WTC11 (cell line): ENCODE data around the gene PRICKLE1. TPM values are rescaled to one million over a fixed set of nuclear protein-coding genes. Genes with fewer than 3 reads are reported as not detected.

Experiments
- ATAC-seq: fragments of 200-7000 bp; cut with Tn5 transposase; 2 replicates; pipeline ENCODE4 v1.10.0; 2021; ENCODE audit warnings: mild to moderate bottlenecking, moderate library complexity
- CTCF ChIA-PET: fragments of 300-600 bp; sonication (Branson Sonifier 250); formaldehyde crosslinking; loops from one replicate; lab custom pipeline; 2021; ENCODE audit warnings: antibody characterized with exemption; lab: Charles Lee
- POLR2A ChIA-PET: fragments of 350-600 bp; sonication (Branson Sonifier 250); formaldehyde crosslinking; loops from one replicate; lab custom pipeline; 2021; ENCODE audit warnings: antibody characterized with exemption; lab: Charles Lee
- DNase-seq: peaks from one replicate; pipeline ENCODE4 v3.0.0; 2021; ENCODE audit warnings: low spot score
- H3K27ac Mint-ChIP-seq: 2 replicates; pipeline ENCODE4 v1.8.0; 2021; ENCODE audit warnings: mixed read lengths
- H3K27me3 Mint-ChIP-seq: 2 replicates; pipeline ENCODE4 v1.8.0; 2021; ENCODE audit warnings: low read depth, mild to moderate bottlenecking, moderate library complexity, mixed read lengths
- H3K36me3 Mint-ChIP-seq: 2 replicates; pipeline ENCODE4 v1.8.0; 2021; ENCODE audit warnings: mixed read lengths
- H3K4me1 Mint-ChIP-seq: 2 replicates; pipeline ENCODE4 v1.8.0; 2022; ENCODE audit warnings: mixed read lengths
- H3K4me3 Mint-ChIP-seq: 2 replicates; pipeline ENCODE4 v1.8.0; 2021; ENCODE audit warnings: mild to moderate bottlenecking, moderate library complexity, mixed read lengths
- H3K9me3 Mint-ChIP-seq: 2 replicates; pipeline ENCODE4 v1.8.0; 2021; ENCODE audit warnings: mixed read lengths
- ATF1 ChIP-seq: sonication (generic); formaldehyde crosslinking; IDR thresholded peaks from 2 replicates; pipeline ENCODE4 v1.8.1; 2023; ENCODE audit warnings: mild to moderate bottlenecking, moderate library complexity, missing genetic modification reagents
- CBFB ChIP-seq: sonication (generic); formaldehyde crosslinking; IDR thresholded peaks from 2 replicates; pipeline ENCODE4 v1.8.1; 2022; ENCODE audit warnings: mild to moderate bottlenecking, low read depth, missing genetic modification reagents
- JUN ChIP-seq: sonication (generic); formaldehyde crosslinking; IDR thresholded peaks from 2 replicates; pipeline ENCODE4 v1.8.0; 2023; ENCODE audit warnings: mild to moderate bottlenecking, missing genetic modification reagents
- KAT7 ChIP-seq: sonication (generic); formaldehyde crosslinking; IDR thresholded peaks from 2 replicates; pipeline ENCODE4 v1.8.1; 2023; ENCODE audit warnings: missing genetic modification reagents, mild to moderate bottlenecking, borderline replicate concordance
- MYBL2 ChIP-seq: sonication (generic); formaldehyde crosslinking; IDR thresholded peaks from 2 replicates; pipeline ENCODE4 v1.8.1; 2023; ENCODE audit warnings: mild to moderate bottlenecking, moderate library complexity, missing genetic modification reagents
- NFATC4 ChIP-seq: fragments of 250-450 bp; sonication (Bioruptor Pico); IDR thresholded peaks from 2 replicates; pipeline ENCODE4 v1.9.0; 2021; ENCODE audit warnings: mild to moderate bottlenecking
- NR1H2 ChIP-seq: sonication (generic); formaldehyde crosslinking; IDR thresholded peaks from 2 replicates; pipeline ENCODE4 v1.9.0; 2021; ENCODE audit warnings: mild to moderate bottlenecking, moderate library complexity, missing genetic modification reagents
- NR2C2 ChIP-seq: sonication (generic); formaldehyde crosslinking; IDR thresholded peaks from 2 replicates; pipeline ENCODE4 v1.8.0; 2022; ENCODE audit warnings: mild to moderate bottlenecking, missing genetic modification reagents
- SMAD4 ChIP-seq: sonication (generic); formaldehyde crosslinking; IDR thresholded peaks from 2 replicates; pipeline ENCODE4 v1.8.0; 2022; ENCODE audit warnings: mild to moderate bottlenecking, missing genetic modification reagents
- SOX15 ChIP-seq: fragments of 250-450 bp; sonication (Bioruptor Pico); IDR thresholded peaks from 2 replicates; pipeline ENCODE4 v1.9.0; 2021; ENCODE audit warnings: mild to moderate bottlenecking
- SP1 ChIP-seq: sonication (generic); formaldehyde crosslinking; conservative IDR thresholded peaks from 2 replicates; pipeline ENCODE4 v1.8.1; 2022; ENCODE audit warnings: missing genetic modification reagents
- TCF7 ChIP-seq: sonication (generic); formaldehyde crosslinking; IDR thresholded peaks from 2 replicates; pipeline ENCODE4 v1.8.0; 2022; ENCODE audit warnings: mild to moderate bottlenecking, low read depth, missing genetic modification reagents, moderate library complexity
- ZBTB21 ChIP-seq: sonication (generic); formaldehyde crosslinking; IDR thresholded peaks from 2 replicates; pipeline ENCODE4 v1.8.1; 2023; ENCODE audit warnings: mild to moderate bottlenecking, missing genetic modification reagents, borderline replicate concordance
- ZNF232 ChIP-seq: sonication (generic); formaldehyde crosslinking; IDR thresholded peaks from 2 replicates; pipeline ENCODE4 v1.8.0; 2022; ENCODE audit warnings: mild to moderate bottlenecking, missing genetic modification reagents
- ZNF396 ChIP-seq: fragments of 250-450 bp; sonication (Bioruptor Pico); IDR thresholded peaks from 2 replicates; pipeline ENCODE4 v1.8.0; 2021; ENCODE audit warnings: mild to moderate bottlenecking, moderate library complexity, borderline replicate concordance
- total RNA-seq: library from RNA; stranded (reverse); gene quantifications from 3 replicates; pipeline ENCODE4 v1.2.3, GENCODE V29; 2021
- TF ChIP-seq, protein P1 (sequence below): sonication (generic); formaldehyde crosslinking; IDR thresholded peaks from 2 replicates; pipeline ENCODE4 v1.8.0; 2023; ENCODE audit warnings: missing genetic modification reagents, mild to moderate bottlenecking, borderline replicate concordance
- TF ChIP-seq, protein P2 (sequence below): sonication (generic); formaldehyde crosslinking; IDR thresholded peaks from 2 replicates; pipeline ENCODE4 v1.8.0; 2022; ENCODE audit warnings: mild to moderate bottlenecking, missing genetic modification reagents
- TF ChIP-seq, protein P3 (sequence below): sonication (generic); formaldehyde crosslinking; IDR thresholded peaks from 2 replicates; pipeline ENCODE4 v1.8.0; 2022; ENCODE audit warnings: mild to moderate bottlenecking, missing genetic modification reagents
- TF ChIP-seq, protein P4 (sequence below): fragments of 250-450 bp; sonication (Bioruptor Pico); conservative IDR thresholded peaks from 2 replicates; pipeline ENCODE4 v1.9.0; 2021; ENCODE audit warnings: mild to moderate bottlenecking
- TF ChIP-seq, protein P5 (sequence below): sonication (generic); formaldehyde crosslinking; IDR thresholded peaks from 2 replicates; pipeline ENCODE4 v1.8.0; 2023; ENCODE audit warnings: mild to moderate bottlenecking, missing genetic modification reagents
- TF ChIP-seq, protein P6 (sequence below): sonication (generic); formaldehyde crosslinking; IDR thresholded peaks from 2 replicates; pipeline ENCODE4 v1.8.1; 2022; ENCODE audit warnings: mild to moderate bottlenecking, missing genetic modification reagents, moderate library complexity, borderline replicate concordance

PRICKLE1 gene
- total RNA-seq, 1 experiment from 2014 or later, result 11.7 TPM

DNA sequence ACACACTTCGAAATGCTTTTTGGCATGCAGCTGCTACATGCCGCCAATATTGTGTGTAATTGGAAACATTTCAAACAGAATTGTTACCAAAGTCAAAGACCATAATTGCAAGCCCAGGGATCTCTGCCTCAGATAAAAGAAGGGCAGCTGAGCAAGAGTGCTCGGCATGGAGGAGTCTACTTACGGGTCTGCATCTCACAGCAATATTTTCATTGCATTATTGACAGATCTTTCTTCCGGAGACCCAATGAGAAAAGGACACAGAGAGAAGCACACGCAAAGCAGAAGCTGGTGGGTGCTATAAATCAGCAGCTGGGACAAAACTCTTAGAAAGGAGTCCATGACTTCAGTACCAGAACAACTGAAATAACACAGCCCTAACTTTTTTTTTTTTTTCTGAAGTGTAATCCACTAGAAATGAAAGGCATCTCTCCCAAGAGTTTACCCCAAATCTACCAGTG is 4.9 kb downstream of the PRICKLE1 start (continued):
- TF ChIP-seq CBFB (no peak), KAT7 (no peak), ZNF396 (CRISPR knock-in tag) (no peak), ZNF232 (no peak), TCF7 (CRISPR knock-in tag) (no peak)
- TF ChIP-seq, all 79 proteins: peak for 0

DNA sequence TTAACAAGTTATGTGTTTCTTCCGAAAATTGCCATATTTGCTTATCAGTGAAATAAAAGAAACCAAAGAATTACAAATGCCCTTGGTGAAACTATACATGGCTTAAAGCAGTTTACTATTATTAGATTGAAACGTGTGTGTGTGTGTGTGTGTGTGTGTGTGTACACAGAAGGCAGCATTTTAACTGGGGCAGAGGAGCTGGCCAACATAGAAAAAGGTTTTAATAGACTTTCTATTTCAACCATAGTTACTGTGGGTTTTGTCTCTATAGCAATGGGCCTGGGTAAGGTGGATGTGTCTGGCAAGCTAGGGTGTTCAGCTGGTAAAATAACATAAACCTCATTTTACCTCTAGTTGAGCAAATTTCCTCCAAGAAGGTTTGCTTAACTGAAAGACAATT is 6.5 kb downstream of the PRICKLE1 start:
- Mint-ChIP-seq H3K9me3 (no peaks in the 10 kb centered on the region), H3K4me3 (no peak overlapping the region), H3K4me1 (peaks cover 4% of the 10 kb centered on the region), H3K27me3 (peaks cover 12% of the 10 kb centered on the region), H3K36me3 (no peaks in the 10 kb centered on the region), H3K27ac (no peak overlapping the region)
- CTCF ChIA-PET, result interaction anchor here (0.5 to 1.2 kb wide), 3 partner anchors 14 to 100 kb away, joined by 3 read pairs; no protein-coding TSS in a partner anchor
- no peak for ATAC-seq
- TF ChIP-seq, protein P1, sequence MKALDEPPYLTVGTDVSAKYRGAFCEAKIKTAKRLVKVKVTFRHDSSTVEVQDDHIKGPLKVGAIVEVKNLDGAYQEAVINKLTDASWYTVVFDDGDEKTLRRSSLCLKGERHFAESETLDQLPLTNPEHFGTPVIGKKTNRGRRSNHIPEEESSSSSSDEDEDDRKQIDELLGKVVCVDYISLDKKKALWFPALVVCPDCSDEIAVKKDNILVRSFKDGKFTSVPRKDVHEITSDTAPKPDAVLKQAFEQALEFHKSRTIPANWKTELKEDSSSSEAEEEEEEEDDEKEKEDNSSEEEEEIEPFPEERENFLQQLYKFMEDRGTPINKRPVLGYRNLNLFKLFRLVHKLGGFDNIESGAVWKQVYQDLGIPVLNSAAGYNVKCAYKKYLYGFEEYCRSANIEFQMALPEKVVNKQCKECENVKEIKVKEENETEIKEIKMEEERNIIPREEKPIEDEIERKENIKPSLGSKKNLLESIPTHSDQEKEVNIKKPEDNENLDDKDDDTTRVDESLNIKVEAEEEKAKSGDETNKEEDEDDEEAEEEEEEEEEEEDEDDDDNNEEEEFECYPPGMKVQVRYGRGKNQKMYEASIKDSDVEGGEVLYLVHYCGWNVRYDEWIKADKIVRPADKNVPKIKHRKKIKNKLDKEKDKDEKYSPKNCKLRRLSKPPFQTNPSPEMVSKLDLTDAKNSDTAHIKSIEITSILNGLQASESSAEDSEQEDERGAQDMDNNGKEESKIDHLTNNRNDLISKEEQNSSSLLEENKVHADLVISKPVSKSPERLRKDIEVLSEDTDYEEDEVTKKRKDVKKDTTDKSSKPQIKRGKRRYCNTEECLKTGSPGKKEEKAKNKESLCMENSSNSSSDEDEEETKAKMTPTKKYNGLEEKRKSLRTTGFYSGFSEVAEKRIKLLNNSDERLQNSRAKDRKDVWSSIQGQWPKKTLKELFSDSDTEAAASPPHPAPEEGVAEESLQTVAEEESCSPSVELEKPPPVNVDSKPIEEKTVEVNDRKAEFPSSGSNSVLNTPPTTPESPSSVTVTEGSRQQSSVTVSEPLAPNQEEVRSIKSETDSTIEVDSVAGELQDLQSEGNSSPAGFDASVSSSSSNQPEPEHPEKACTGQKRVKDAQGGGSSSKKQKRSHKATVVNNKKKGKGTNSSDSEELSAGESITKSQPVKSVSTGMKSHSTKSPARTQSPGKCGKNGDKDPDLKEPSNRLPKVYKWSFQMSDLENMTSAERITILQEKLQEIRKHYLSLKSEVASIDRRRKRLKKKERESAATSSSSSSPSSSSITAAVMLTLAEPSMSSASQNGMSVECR (CRISPR knock-in tag), result no peak
- no peak for TF ChIP-seq NR2C2 (CRISPR knock-in tag)
- TF ChIP-seq NR1H2 (CRISPR knock-in tag), result no peak
- TF ChIP-seq SOX15 (CRISPR knock-in tag), result no peak
- TF ChIP-seq NFATC4 (CRISPR knock-in tag), result no peak
- no peak for DNase-seq
- POLR2A ChIA-PET, result no interaction called here

DNA sequence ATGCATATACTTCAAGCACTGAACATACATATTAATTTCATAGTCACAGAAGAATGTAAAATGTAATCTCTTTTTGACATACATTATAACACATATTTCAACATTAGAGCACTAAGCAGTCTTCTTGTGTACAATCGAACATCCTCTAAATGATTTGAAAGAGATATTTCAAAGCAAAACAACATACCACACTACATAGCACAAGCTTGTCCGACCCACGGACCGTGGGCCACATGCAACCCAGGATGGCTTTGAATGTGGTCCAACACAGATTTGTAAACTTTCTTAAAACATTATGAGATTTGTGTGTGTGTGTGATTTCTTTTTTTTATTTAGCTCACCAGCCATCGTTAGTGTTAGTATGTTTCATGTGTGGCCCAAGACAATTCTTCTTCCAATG is 7.0 kb downstream of the PRICKLE1 start:
- H3K4me3 Mint-ChIP-seq, result no peak overlapping the region
- H3K9me3 Mint-ChIP-seq, result no peaks in the 10 kb centered on the region
- peaks cover 7% of the 10 kb centered on the region for H3K27me3 Mint-ChIP-seq
- ChIA-PET POLR2A (no interaction called here), CTCF (interaction anchor here (0.5 to 1.2 kb wide), 2 partner anchors 87 to 99 kb away, joined by 3 read pairs; no protein-coding TSS in a partner anchor)
- H3K4me1 Mint-ChIP-seq, result peaks cover under 1% of the 10 kb centered on the region; the same call in 1 of the 2 replicates
- no peak for ATAC-seq
- no peak overlapping the region for H3K27ac Mint-ChIP-seq
- no peaks in the 10 kb centered on the region for H3K36me3 Mint-ChIP-seq
- no peak for DNase-seq
- TF ChIP-seq, protein P2, sequence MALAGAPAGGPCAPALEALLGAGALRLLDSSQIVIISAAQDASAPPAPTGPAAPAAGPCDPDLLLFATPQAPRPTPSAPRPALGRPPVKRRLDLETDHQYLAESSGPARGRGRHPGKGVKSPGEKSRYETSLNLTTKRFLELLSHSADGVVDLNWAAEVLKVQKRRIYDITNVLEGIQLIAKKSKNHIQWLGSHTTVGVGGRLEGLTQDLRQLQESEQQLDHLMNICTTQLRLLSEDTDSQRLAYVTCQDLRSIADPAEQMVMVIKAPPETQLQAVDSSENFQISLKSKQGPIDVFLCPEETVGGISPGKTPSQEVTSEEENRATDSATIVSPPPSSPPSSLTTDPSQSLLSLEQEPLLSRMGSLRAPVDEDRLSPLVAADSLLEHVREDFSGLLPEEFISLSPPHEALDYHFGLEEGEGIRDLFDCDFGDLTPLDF (CRISPR knock-in tag), result no peak
- TF ChIP-seq SMAD4 (no peak), SOX15 (CRISPR knock-in tag) (no peak), JUN (CRISPR knock-in tag) (no peak), ATF1 (no peak), MYBL2 (CRISPR knock-in tag) (no peak), CBFB (no peak), SP1 (no peak), ZBTB21 (CRISPR knock-in tag) (no peak)
- TF ChIP-seq, protein P3, sequence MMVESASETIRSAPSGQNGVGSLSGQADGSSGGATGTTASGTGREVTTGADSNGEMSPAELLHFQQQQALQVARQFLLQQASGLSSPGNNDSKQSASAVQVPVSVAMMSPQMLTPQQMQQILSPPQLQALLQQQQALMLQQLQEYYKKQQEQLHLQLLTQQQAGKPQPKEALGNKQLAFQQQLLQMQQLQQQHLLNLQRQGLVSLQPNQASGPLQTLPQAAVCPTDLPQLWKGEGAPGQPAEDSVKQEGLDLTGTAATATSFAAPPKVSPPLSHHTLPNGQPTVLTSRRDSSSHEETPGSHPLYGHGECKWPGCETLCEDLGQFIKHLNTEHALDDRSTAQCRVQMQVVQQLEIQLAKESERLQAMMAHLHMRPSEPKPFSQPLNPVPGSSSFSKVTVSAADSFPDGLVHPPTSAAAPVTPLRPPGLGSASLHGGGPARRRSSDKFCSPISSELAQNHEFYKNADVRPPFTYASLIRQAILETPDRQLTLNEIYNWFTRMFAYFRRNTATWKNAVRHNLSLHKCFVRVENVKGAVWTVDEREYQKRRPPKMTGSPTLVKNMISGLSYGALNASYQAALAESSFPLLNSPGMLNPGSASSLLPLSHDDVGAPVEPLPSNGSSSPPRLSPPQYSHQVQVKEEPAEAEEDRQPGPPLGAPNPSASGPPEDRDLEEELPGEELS (CRISPR knock-in tag), result no peak
- TF ChIP-seq, protein P4, sequence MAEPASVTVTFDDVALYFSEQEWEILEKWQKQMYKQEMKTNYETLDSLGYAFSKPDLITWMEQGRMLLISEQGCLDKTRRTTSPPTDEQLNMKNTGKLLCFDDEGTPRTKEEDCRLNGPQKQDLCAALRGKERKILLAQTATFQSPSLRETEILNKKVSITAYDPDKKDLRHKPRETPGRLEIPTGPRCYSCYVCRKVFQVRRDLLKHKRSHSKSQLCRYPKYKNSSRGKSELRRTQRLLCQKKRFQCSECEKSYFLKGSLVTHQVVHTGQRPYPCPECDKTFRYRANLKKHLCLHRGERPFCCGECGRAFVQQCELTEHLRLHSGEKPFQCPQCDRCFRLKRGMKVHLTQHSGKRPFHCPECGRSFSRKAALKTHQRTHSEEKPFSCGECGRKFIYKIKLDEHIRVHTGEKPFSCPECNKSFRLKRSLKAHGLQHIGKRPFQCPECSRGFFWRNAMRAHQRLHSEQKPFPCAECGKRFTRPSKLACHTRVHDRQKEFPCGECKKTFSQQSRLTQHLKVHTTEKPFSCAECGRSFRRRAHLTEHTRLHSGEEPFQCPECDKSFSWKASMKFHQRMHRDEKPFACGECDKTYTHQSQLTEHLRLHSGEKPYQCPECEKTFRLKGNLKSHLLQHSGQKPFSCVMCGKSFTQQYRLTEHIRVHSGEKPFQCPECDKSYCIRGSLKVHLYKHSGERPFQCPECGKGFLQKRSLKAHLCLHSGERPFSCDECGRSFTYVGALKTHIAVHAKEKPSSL (CRISPR knock-in tag), result no peak
- TF ChIP-seq, protein P5, sequence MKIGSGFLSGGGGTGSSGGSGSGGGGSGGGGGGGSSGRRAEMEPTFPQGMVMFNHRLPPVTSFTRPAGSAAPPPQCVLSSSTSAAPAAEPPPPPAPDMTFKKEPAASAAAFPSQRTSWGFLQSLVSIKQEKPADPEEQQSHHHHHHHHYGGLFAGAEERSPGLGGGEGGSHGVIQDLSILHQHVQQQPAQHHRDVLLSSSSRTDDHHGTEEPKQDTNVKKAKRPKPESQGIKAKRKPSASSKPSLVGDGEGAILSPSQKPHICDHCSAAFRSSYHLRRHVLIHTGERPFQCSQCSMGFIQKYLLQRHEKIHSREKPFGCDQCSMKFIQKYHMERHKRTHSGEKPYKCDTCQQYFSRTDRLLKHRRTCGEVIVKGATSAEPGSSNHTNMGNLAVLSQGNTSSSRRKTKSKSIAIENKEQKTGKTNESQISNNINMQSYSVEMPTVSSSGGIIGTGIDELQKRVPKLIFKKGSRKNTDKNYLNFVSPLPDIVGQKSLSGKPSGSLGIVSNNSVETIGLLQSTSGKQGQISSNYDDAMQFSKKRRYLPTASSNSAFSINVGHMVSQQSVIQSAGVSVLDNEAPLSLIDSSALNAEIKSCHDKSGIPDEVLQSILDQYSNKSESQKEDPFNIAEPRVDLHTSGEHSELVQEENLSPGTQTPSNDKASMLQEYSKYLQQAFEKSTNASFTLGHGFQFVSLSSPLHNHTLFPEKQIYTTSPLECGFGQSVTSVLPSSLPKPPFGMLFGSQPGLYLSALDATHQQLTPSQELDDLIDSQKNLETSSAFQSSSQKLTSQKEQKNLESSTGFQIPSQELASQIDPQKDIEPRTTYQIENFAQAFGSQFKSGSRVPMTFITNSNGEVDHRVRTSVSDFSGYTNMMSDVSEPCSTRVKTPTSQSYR (CRISPR knock-in tag), result no peak
- TF ChIP-seq, protein P6, sequence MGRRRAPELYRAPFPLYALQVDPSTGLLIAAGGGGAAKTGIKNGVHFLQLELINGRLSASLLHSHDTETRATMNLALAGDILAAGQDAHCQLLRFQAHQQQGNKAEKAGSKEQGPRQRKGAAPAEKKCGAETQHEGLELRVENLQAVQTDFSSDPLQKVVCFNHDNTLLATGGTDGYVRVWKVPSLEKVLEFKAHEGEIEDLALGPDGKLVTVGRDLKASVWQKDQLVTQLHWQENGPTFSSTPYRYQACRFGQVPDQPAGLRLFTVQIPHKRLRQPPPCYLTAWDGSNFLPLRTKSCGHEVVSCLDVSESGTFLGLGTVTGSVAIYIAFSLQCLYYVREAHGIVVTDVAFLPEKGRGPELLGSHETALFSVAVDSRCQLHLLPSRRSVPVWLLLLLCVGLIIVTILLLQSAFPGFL (CRISPR knock-in tag), result no peak
